SK-N-MC (cell line): ENCODE data around the gene MYRFL.

Experiments
- DNase-seq: peaks from one replicate; pipeline ENCODE4 v3.0.0-alpha.2; 2011; ENCODE audit warnings: low read depth, low spot score
- H3K27ac ChIP-seq: fragments of 200-600 bp; sonication (generic); 2 replicates; pipeline ENCODE4 v1.5.1; 2016; ENCODE audit warnings: mixed run types
- H3K36me3 ChIP-seq: fragments of 200-600 bp; sonication (generic); 2 replicates; pipeline ENCODE4 v1.6.1; 2017; ENCODE audit warnings: antibody characterized with exemption, low read length, mixed read lengths; ENCODE audit not compliant: insufficient read depth
- H3K4me3 ChIP-seq: fragments of 200-600 bp; sonication (generic); 2 replicates; pipeline ENCODE4 v1.5.1; 2016
- H3K9ac ChIP-seq: fragments of 200-600 bp; sonication (generic); 2 replicates; pipeline ENCODE4 v1.8.0; 2017; ENCODE audit warnings: mixed run types, mixed read lengths; ENCODE audit not compliant: insufficient read length
- H3K9me3 ChIP-seq: fragments of 200-600 bp; sonication (generic); 2 replicates; pipeline ENCODE4 v1.6.1; 2017; ENCODE audit warnings: low read depth, mild to moderate bottlenecking, antibody characterized with exemption, low read length, moderate library complexity, mixed read lengths
- EZH2 ChIP-seq: fragments of 200-600 bp; sonication (generic); IDR thresholded peaks from one replicate; pipeline ENCODE4 v1.6.1; 2017; ENCODE audit warnings: antibody characterized with exemption
- FOXP2 ChIP-seq: optimal IDR thresholded peaks from 2 replicates; pipeline ENCODE3; 2011; ENCODE audit warnings: mild to moderate bottlenecking, moderate library complexity; ENCODE audit not compliant: insufficient read depth; ENCODE audit errors: extremely low read length, control extremely low read depth
- POLR2AphosphoS5 ChIP-seq: IDR thresholded peaks from 2 replicates; pipeline ENCODE4 v1.6.1; 2012; ENCODE audit warnings: mild to moderate bottlenecking, low read depth, low read length, borderline replicate concordance

The MYRFL gene

DNA sequence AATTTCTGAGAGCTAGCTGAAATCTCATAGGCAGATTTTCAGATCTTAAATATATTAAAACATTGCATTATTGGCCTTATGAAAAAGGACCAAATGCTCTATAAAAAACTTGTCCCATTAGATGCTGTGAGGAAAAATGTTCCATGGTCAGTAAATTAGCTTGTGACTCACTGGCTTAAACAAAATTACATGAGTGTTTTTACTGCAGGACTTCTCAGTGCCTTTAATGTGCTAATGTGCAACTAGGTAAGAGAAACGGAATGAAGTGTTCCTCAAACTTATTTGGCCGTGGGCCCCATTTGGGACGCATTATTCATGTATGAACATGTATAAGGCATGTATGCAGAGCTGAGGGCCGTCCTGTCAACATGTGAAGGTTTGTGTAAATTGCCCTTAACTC, 41.7 kb downstream of the MYRFL start:
- Histone ChIP-seq H3K36me3 (no peaks in the 10 kb centered on the region), H3K9ac (no peak overlapping the region), H3K9me3 (no peaks in the 10 kb centered on the region), H3K27ac (no peak overlapping the region), H3K4me3 (no peak overlapping the region)
- DNase-seq: no peak
- TF ChIP-seq FOXP2: no peak
- no peak for TF ChIP-seq POLR2AphosphoS5
- no peak for TF ChIP-seq EZH2

DNA sequence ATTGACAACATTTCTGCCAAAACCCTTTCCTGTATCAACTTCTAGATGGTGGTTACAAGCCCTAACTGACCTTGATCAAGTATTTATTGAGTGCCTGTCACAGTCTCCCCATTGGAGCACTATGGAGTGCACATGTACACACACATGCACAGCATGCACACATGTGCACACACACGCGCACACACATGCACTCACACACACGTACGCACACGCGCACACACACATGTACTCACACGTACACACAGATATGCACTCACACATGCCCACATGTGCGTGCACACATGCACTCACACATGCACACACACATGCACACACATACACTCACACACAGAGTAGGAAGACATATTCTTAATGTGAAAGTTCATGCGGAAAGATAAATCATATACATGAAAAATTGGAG, 43.7 kb downstream of the MYRFL start:
- Histone ChIP-seq H3K9ac (no peak overlapping the region), H3K9me3 (no peaks in the 10 kb centered on the region), H3K27ac (no peak overlapping the region), H3K36me3 (no peaks in the 10 kb centered on the region), H3K4me3 (no peak overlapping the region)
- TF ChIP-seq POLR2AphosphoS5: no peak
- TF ChIP-seq FOXP2: no peak
- TF ChIP-seq EZH2: no peak
- DNase-seq: no peak

DNA sequence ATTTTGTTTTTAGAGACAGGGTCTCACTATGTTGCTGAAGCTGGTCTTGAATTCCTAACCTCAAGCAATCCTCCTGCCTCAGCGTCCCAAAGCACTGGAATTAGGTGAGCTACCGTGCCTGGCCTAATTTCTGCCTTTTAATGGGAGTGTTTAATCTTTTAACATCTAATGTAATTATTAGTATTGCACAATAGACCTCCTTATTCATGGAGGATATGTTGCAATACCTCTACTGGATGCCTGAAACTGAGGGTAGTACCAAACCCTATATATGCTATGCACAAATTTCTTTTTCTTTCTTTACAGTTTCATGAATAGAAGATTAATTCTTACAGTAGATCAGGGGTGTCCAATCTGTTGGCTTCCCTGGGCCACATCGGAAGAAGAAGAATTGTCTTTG, 47.8 kb downstream of the MYRFL start:
- TF ChIP-seq POLR2AphosphoS5: no peak; the same call in 1 of the 2 replicates
- TF ChIP-seq EZH2: no peak
- TF ChIP-seq FOXP2: no peak
- Histone ChIP-seq H3K4me3 (peak overlapping the region; percentile 38), H3K9ac (no peak overlapping the region), H3K27ac (peak overlapping the region; percentile 88), H3K9me3 (no peaks in the 10 kb centered on the region), H3K36me3 (no peaks in the 10 kb centered on the region)
- no peak for DNase-seq

DNA sequence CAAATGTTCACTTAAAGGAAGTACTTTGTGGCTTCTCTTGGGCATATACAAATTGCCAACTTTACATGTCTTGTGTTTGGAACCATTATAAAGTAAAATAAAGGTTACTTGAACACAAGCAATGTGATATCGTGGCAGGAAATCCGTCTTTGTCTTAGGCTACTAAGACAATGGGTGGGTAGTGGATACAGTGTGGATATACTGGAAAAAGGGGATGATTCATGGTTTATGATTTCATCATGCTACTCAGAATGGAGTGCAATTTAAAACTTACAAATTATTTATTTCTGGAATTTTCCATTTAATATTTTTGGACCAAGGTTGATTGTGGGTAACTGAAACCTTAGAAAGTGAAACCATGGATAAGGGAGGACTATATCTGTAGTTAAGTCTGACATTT, 48.4 kb downstream of the MYRFL start:
- Histone ChIP-seq H3K9ac (no peak overlapping the region), H3K36me3 (no peaks in the 10 kb centered on the region), H3K9me3 (no peaks in the 10 kb centered on the region), H3K4me3 (peak overlapping the region; percentile 38), H3K27ac (peak overlapping the region; percentile 88)
- DNase-seq: no peak
- TF ChIP-seq POLR2AphosphoS5: no peak

DNA sequence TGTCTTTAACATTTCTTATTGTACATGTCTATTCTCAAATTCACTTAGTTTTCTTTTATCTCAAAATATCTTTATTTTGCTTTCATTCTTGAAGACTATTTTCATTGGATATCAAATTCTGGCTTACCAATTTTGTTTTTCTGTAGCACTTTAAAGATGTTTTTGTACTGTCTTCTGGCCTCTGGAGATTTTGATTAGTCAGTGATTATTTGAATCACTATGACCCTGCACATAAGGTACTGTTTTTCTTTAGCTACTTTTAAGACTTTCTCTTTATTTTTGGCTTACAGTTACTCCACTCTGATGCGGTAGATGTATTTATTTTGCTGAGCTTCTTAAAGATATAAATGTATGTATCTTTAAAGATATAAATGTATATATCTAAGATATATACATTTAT, 49.6 kb downstream of the MYRFL start:
- H3K4me3 ChIP-seq: no peak overlapping the region
- no peak for DNase-seq
- no peak overlapping the region for H3K9ac ChIP-seq
- no peak overlapping the region for H3K27ac ChIP-seq
- no peaks in the 10 kb centered on the region for H3K9me3 ChIP-seq
- no peak for TF ChIP-seq POLR2AphosphoS5
- TF ChIP-seq EZH2: no peak
- TF ChIP-seq FOXP2: no peak
- no peaks in the 10 kb centered on the region for H3K36me3 ChIP-seq

DNA sequence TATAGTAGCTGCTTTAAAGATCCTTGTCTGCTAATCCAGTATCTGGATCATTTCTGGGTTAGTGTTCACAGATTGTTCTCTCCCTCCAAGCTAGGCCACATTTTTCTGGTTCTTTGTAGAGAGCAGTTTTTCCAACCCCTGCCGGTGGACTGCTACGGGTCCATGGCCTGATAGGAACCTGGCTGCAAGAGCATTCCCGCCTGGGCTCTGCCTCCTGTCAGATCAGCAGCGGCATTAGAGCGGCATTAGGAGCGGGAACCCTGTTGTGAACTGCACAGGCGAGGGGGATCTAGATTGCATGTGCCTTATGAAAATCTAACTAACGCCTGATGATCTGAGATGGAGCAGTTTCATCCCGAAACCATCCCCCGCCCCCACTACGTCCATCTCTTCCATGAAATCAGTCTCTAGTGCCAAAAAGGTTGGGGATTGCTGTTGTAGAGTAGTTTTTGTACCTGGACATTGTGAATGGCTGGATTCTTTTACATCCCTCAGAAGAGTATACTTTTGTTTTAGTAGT, 50.4 kb downstream of the MYRFL start:
- TF ChIP-seq FOXP2: no peak
- no peak for TF ChIP-seq EZH2
- no peak for TF ChIP-seq POLR2AphosphoS5
- no peaks in the 10 kb centered on the region for H3K9me3 ChIP-seq
- H3K4me3 ChIP-seq: no peak overlapping the region
- no peak overlapping the region for H3K27ac ChIP-seq
- H3K9ac ChIP-seq: no peak overlapping the region
- no peak for DNase-seq
- H3K36me3 ChIP-seq: no peaks in the 10 kb centered on the region

DNA sequence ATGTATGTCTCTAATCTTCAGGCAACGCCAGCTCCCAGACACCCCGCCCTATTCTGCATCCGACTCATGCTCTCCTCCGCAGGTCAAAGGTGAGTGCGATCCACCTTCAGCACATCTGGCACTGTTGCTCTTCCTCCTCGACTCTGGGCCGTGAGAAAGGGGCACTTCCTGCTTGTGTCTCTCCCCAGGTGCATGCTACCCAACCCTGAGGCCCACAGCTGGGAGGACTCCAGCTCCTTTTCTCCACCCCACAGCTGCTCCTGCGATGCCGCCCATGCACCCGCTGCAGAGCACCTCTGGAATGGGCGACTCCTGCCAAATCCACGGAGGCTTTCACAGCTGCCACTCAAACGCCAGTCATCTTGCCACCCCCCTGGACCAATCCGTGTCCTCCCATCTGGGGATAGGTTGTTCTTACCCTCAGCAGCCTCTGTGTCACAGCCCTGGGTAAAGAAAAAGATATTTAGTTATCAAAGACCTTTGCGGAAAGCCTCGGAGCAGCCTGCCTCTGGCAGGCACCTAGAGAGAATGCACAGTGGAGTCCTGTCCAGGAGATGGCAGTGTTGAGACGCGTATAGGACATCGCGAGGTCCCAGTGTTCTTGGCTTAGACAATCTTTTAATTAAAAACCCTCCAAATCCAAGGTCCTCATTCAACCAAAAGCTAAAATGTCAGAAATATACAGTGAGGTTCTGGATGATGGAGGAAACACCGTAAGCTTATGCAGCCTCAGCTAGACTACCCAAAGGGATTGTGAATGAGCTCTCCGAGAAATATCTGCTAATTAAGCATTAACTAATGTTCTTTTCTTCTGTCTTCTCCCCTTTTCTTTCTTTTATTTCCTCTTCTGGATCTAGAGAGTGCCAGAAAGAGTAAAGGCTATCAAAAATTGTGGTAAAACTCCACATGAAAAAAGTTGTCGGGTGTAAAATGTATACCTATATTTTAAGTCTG, 54.3 kb downstream of the MYRFL start:
- H3K4me3 ChIP-seq: no peak overlapping the region
- H3K9me3 ChIP-seq: no peaks in the 10 kb centered on the region
- TF ChIP-seq POLR2AphosphoS5: no peak
- no peak for TF ChIP-seq FOXP2
- DNase-seq: peak; percentile 68
- no peak overlapping the region for H3K9ac ChIP-seq
- no peaks in the 10 kb centered on the region for H3K36me3 ChIP-seq
- no peak overlapping the region for H3K27ac ChIP-seq

DNA sequence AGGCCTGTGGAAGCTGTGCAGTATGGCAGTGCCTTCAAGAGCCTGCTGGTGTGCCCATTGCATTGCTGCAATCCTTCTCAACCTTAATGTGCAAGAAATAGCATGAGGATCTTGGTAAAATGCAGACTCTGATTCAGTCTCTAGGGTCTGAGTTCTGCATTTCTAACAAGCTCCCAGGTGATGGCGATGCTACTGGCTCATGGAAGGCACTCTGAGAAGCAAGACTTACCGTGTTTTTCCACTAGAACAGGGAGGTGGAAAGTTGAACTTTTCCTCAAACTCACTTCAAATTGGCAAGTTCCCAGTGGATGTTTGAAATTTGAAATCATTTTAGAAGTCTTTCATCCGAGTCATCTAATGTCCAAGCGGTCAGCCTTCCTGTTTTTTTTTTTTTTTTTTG, 55.5 kb downstream of the MYRFL start:
- Histone ChIP-seq H3K27ac (no peak overlapping the region), H3K9ac (no peak overlapping the region), H3K4me3 (no peak overlapping the region), H3K36me3 (no peaks in the 10 kb centered on the region), H3K9me3 (no peaks in the 10 kb centered on the region)
- no peak for DNase-seq
- TF ChIP-seq FOXP2: no peak
- TF ChIP-seq EZH2: no peak
- TF ChIP-seq POLR2AphosphoS5: no peak

DNA sequence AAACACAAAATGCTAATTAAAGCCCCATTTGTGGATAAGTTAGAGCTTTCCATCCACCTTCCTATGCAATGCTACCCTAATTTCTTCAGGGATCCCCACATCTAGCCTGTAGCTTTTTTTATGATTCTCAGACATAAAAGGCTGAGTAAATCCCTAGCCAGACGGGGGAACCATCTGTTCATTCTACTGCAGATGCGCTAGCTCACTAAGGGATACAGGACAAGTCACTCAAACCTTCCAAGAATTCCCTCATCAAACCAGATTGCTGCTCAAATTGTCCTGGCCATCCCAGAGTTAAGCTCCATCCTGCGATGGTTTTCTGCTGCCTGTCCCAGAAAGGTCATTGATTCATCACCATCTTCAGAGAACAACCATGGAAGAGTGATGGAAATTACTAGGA, 56.7 kb downstream of the MYRFL start:
- Histone ChIP-seq H3K9me3 (no peaks in the 10 kb centered on the region), H3K36me3 (no peaks in the 10 kb centered on the region), H3K27ac (no peak overlapping the region), H3K9ac (no peak overlapping the region), H3K4me3 (no peak overlapping the region)
- TF ChIP-seq EZH2: no peak
- DNase-seq: no peak
